Natural killer cell (primary cell): ENCODE data around the gene C5AR1. TPM values are rescaled to one million over a fixed set of nuclear protein-coding genes. Genes with fewer than 3 reads are reported as not detected.
A peak's percentile ranks its signal among the peaks of the same experiment; 100 is the strongest.

Experiments
- ATAC-seq, 3 donors: fragments of 150-1000 bp in 2 of 3; fragments of 200-7000 bp in 1 of 3; cut with Tn5 transposase; 1 replicate in 1 of 3; 2 replicates in 2 of 3; pipeline ENCODE4 v1.10.0; 2021; ENCODE audit warnings: mild to moderate bottlenecking in 2 of 3, moderate library complexity in 2 of 3
- DNase-seq, 2 donors: peaks; one replicate each; pipeline versions ENCODE4 v3.0.0 to v3.0.0-alpha.2; 2013 to 2021; ENCODE audit warnings: mixed read lengths in 1 of 2
- H3K27ac ChIP-seq: one replicate; pipeline ENCODE4 v1.5.1; 2013; ENCODE audit warnings: mild to moderate bottlenecking, low read length
- H3K27me3 ChIP-seq: one replicate; pipeline ENCODE4 v1.6.1; 2013; ENCODE audit warnings: low read length; ENCODE audit not compliant: control insufficient read depth, insufficient read depth
- H3K36me3 ChIP-seq: one replicate; pipeline ENCODE4 v1.6.1; 2013; ENCODE audit warnings: low read length; ENCODE audit not compliant: control insufficient read depth, insufficient read depth
- H3K4me1 ChIP-seq: one replicate; pipeline ENCODE4 v1.6.1; 2013; ENCODE audit warnings: low read length; ENCODE audit not compliant: control insufficient read depth, insufficient read depth
- H3K4me3 ChIP-seq: one replicate; pipeline ENCODE4 v1.5.1; 2013; ENCODE audit warnings: low read length
- H3K9me3 ChIP-seq: one replicate; pipeline ENCODE4 v1.6.1; 2013; ENCODE audit warnings: low read length; ENCODE audit not compliant: control insufficient read depth, insufficient read depth
- H3K27ac Mint-ChIP-seq, 2 donors: one replicate each; pipeline ENCODE4 v1.8.0; 2022; ENCODE audit warnings: mild to moderate bottlenecking in 2 of 2, mixed read lengths in 2 of 2, moderate library complexity in 1 of 2
- H3K27me3 Mint-ChIP-seq, 2 donors: one replicate each; pipeline ENCODE4 v1.8.0; 2022; ENCODE audit warnings: low read depth in 2 of 2, mixed read lengths in 2 of 2
- H3K36me3 Mint-ChIP-seq: one replicate; pipeline ENCODE4 v1.8.0; 2022; ENCODE audit warnings: mixed read lengths
- H3K4me1 Mint-ChIP-seq, 2 donors: one replicate each; pipeline ENCODE4 v1.8.0; 2022; ENCODE audit warnings: mixed read lengths in 2 of 2
- H3K4me3 Mint-ChIP-seq: one replicate; pipeline ENCODE4 v1.8.0; 2022; ENCODE audit warnings: mild to moderate bottlenecking, moderate library complexity, mixed read lengths
- H3K9me3 Mint-ChIP-seq, 2 donors: one replicate each; pipeline ENCODE4 v1.8.0; 2022; ENCODE audit warnings: mixed read lengths in 2 of 2
- CTCF ChIP-seq: fragments of 200-600 bp; IDR thresholded peaks from one replicate; pipeline ENCODE4 v1.8.0; 2022; ENCODE audit warnings: antibody characterized with exemption
- WGBS: methylation state at CpG from one replicate; pipeline ENCODE4 v1.1.7; 2013; ENCODE audit warnings: missing lambda C conversion rate; ENCODE audit not compliant: insufficient coverage; 5-methylcytosine and 5-hydroxymethylcytosine counted together
- intact Hi-C: fragments of 100-400 bp; cut with micrococcal nuclease; formaldehyde crosslinking; loops from one replicate; pipeline ENCODE4 v1.14.2; 2022
- total RNA-seq, 4 donors: library from RNA; stranded (reverse); fragments of 120-200 nt in 1 of 4; gene quantifications; one replicate each; pipeline versions ENCODE4 v1.2.3 to v1.2.4, GENCODE V29; 2013 to 2022

C5AR1 gene
- total RNA-seq, 3 donors from 2014 or later (not counting 1 experiment from before 2014, with no cell fraction given): 11.4 to 42.7 (median 28.7) TPM

- Histone ChIP-seq H3K4me3 (no peak overlapping the region), H3K27ac (no peak overlapping the region), H3K4me1 (peaks cover 2% of the 10 kb centered on the region), H3K9me3 (no peaks in the 10 kb centered on the region), H3K27me3 (peaks cover 3% of the 10 kb centered on the region), H3K36me3 (no peaks in the 10 kb centered on the region)
- H3K27me3 Mint-ChIP-seq: peaks cover 0 to 17% of the 10 kb centered on the region in 2 donors
- DNase-seq (no peak), ATAC-seq (no peak)
- no peak overlapping the region for H3K27ac Mint-ChIP-seq
- no peaks in the 10 kb centered on the region for H3K4me1 Mint-ChIP-seq
- no peak for TF ChIP-seq CTCF
- H3K4me3 Mint-ChIP-seq: no peak overlapping the region
- no peaks in the 10 kb centered on the region for H3K36me3 Mint-ChIP-seq
- H3K9me3 Mint-ChIP-seq: no peaks in the 10 kb centered on the region
- intact Hi-C loops: no loop called here
- WGBS: 79% methylated on average over 2 of the region's 2 CpGs
Measured at GRCh38 chr19:47322058-47322457, 12.4 kb downstream of the C5AR1 start.

GRCh38 chr19:47323409-47323808, 13.7 kb downstream of the C5AR1 start:
- H3K4me3 ChIP-seq: no peak overlapping the region
- no peak for ATAC-seq

GRCh38 chr19:47323872-47324271, 14.2 kb downstream of the C5AR1 start:
- Mint-ChIP-seq H3K27ac (no peak overlapping the region), H3K9me3 (no peaks in the 10 kb centered on the region), H3K4me1 (no peaks in the 10 kb centered on the region), H3K36me3 (no peaks in the 10 kb centered on the region), H3K4me3 (no peak overlapping the region), H3K27me3 (peaks cover 0 to 17% of the 10 kb centered on the region in 2 donors)
- no peak for ATAC-seq
- Histone ChIP-seq H3K36me3 (no peaks in the 10 kb centered on the region), H3K27me3 (peaks cover 3% of the 10 kb centered on the region), H3K27ac (no peak overlapping the region), H3K4me1 (peaks cover 2% of the 10 kb centered on the region), H3K9me3 (no peaks in the 10 kb centered on the region), H3K4me3 (no peak overlapping the region)
- no peak for DNase-seq
- intact Hi-C loops: no loop called here
- no peak for TF ChIP-seq CTCF
- WGBS: 93% methylated on average over 12 of the region's 12 CpGs

More at GRCh38 chr19:47323409-47323808, 13.7 kb downstream of the C5AR1 start:
- no peaks in the 10 kb centered on the region for H3K36me3 Mint-ChIP-seq
- DNase-seq: no peak
- no peaks in the 10 kb centered on the region for H3K4me1 Mint-ChIP-seq
- no peaks in the 10 kb centered on the region for H3K9me3 Mint-ChIP-seq
- peaks cover 0 to 17% of the 10 kb centered on the region in 2 donors for H3K27me3 Mint-ChIP-seq
- H3K27ac ChIP-seq: no peak overlapping the region
- intact Hi-C loops: no loop called here
- no peaks in the 10 kb centered on the region for H3K9me3 ChIP-seq
- WGBS: 86% methylated on average over 8 of the region's 8 CpGs
- no peaks in the 10 kb centered on the region for H3K36me3 ChIP-seq
- H3K27ac Mint-ChIP-seq: no peak overlapping the region
- H3K4me1 ChIP-seq: peaks cover 2% of the 10 kb centered on the region
- H3K27me3 ChIP-seq: peaks cover 3% of the 10 kb centered on the region
- H3K4me3 Mint-ChIP-seq: no peak overlapping the region
- TF ChIP-seq CTCF: no peak

GRCh38 chr19:47324502-47324901, 14.8 kb downstream of the C5AR1 start:
- peaks cover 2% of the 10 kb centered on the region for H3K4me1 ChIP-seq
- H3K27me3 ChIP-seq: peaks cover 3% of the 10 kb centered on the region
- no peak for DNase-seq
- H3K27ac ChIP-seq: no peak overlapping the region
- TF ChIP-seq CTCF: no peak
- ATAC-seq: peak in 2 of 3 donors; percentile 34 to 62
- Mint-ChIP-seq H3K9me3 (no peaks in the 10 kb centered on the region), H3K4me1 (no peaks in the 10 kb centered on the region), H3K27me3 (peaks cover 0 to 17% of the 10 kb centered on the region in 2 donors), H3K36me3 (no peaks in the 10 kb centered on the region), H3K4me3 (no peak overlapping the region), H3K27ac (no peak overlapping the region)
- intact Hi-C loops: no loop called here
- WGBS: 41% methylated on average over 9 of the region's 9 CpGs
- H3K4me3 ChIP-seq: no peak overlapping the region
- no peaks in the 10 kb centered on the region for H3K36me3 ChIP-seq
- H3K9me3 ChIP-seq: no peaks in the 10 kb centered on the region
